HepG2 (cell line): Measurements from ENCODE around the gene CPNE1. TPM values are rescaled to one million over a fixed set of nuclear protein-coding genes. Genes with fewer than 3 reads are reported as not detected.

Source experiments
- AGO2 ChIP-seq: fragments of 200-400 bp; formaldehyde crosslinking; optimal IDR thresholded peaks from 2 replicates; pipeline ENCODE3; 2017; ENCODE audit warnings: mild to moderate bottlenecking, low read depth, low read length, moderate library complexity
- CEBPG ChIP-seq: IDR thresholded peaks from 2 replicates; pipeline ENCODE4 v1.6.1; 2016
- CERS6 ChIP-seq: sonication (generic); formaldehyde crosslinking; IDR thresholded peaks from 2 replicates; pipeline ENCODE4 v1.5.0; 2020; ENCODE audit warnings: missing genetic modification reagents
- LCORL ChIP-seq, 2 experiments: fragments of 450-650 bp in 1 of 2; sonication (generic) in 1 of 2; formaldehyde crosslinking in 1 of 2; IDR thresholded peaks; 2 replicates each; pipeline versions ENCODE4 v1.5.0 to v1.6.1; 2017 to 2020; ENCODE audit warnings: antibody characterized with exemption in 1 of 2, missing genetic modification reagents in 1 of 2
- NR1H2 ChIP-seq: sonication (generic); formaldehyde crosslinking; IDR thresholded peaks from 2 replicates; pipeline ENCODE4 v1.8.1; 2022; ENCODE audit warnings: low read depth, missing genetic modification reagents, borderline replicate concordance
- RAD21 ChIP-seq: fragments of 450-650 bp; formaldehyde crosslinking; IDR thresholded peaks from 2 replicates; pipeline ENCODE4 v1.5.0; 2020; ENCODE audit warnings: mild to moderate bottlenecking
- RFXANK ChIP-seq: IDR thresholded peaks from 2 replicates; pipeline ENCODE4 v1.6.1; 2016
- SOX6 ChIP-seq, 2 experiments: fragments of 450-650 bp in 1 of 2; sonication (generic) in 1 of 2; formaldehyde crosslinking in 1 of 2; IDR thresholded peaks; 2 replicates each; pipeline versions ENCODE4 v1.4.0 to v1.6.1; 2017 to 2020; ENCODE audit warnings: antibody characterized with exemption in 1 of 2, mild to moderate bottlenecking in 1 of 2, missing genetic modification reagents in 1 of 2
- SRSF1 ChIP-seq: fragments of 200-400 bp; formaldehyde crosslinking; optimal IDR thresholded peaks from 2 replicates; pipeline ENCODE3; 2017; ENCODE audit warnings: mild to moderate bottlenecking, low read depth, low read length, moderate library complexity
- SSRP1 ChIP-seq: IDR thresholded peaks from 2 replicates; pipeline ENCODE4 v1.6.1; 2016; ENCODE audit warnings: control low read depth
- ZBTB7A ChIP-seq: sonication (generic); formaldehyde crosslinking; IDR thresholded peaks from 2 replicates; pipeline ENCODE4 v1.8.0; 2022; ENCODE audit warnings: mild to moderate bottlenecking, missing genetic modification reagents
- ZHX1 ChIP-seq: sonication (generic); formaldehyde crosslinking; IDR thresholded peaks from 2 replicates; pipeline ENCODE4 v1.8.1; 2022; ENCODE audit warnings: low read depth, mild to moderate bottlenecking, missing genetic modification reagents
- ZNF281 ChIP-seq: sonication (generic); formaldehyde crosslinking; IDR thresholded peaks from 2 replicates; pipeline ENCODE4 v1.4.0; 2020; ENCODE audit warnings: missing genetic modification reagents, borderline replicate concordance
- ZNF639 ChIP-seq: conservative IDR thresholded peaks from 2 replicates; pipeline ENCODE4 v1.6.1; 2018; ENCODE audit warnings: missing genetic modification reagents
- polyA plus RNA-seq, 8 experiments: library from polyadenylated mRNA; depleted of rRNA in 3 of 8; stranded (reverse) in 7 of 8; unstranded in 1 of 8; fragments of >200 nt; fragmentation: Illumina TruSeq in 4 of 8; extraction: Trizol in 4 of 8; gene quantifications; 2 replicates each; pipeline versions ENCODE4 v1.2.1 to v1.2.3, GENCODE V29; 2011 to 2016; ENCODE audit warnings: low read depth in 4 of 8, missing spikeins in 1 of 8, mixed read lengths in 1 of 8; ENCODE audit not compliant: insufficient read depth in 1 of 8
- total RNA-seq, 5 experiments: library from RNA; depleted of rRNA; stranded (reverse); fragments of >200 nt; fragmentation: Illumina TruSeq; extraction: Trizol; gene quantifications; 2 replicates each; pipeline ENCODE4 v1.2.3, GENCODE V29; 2016; ENCODE audit warnings: low read depth in 1 of 5
- TF ChIP-seq, protein P1 (sequence below): IDR thresholded peaks from 2 replicates; pipeline ENCODE4 v1.6.1; 2016; ENCODE audit warnings: missing biosample characterization, missing genetic modification reagents, low read depth
- TF ChIP-seq, protein P2 (sequence below): IDR thresholded peaks from 2 replicates; pipeline ENCODE4 v1.6.1; 2012; ENCODE audit warnings: low read depth, low read length, improper control_type of control experiment

The CPNE1 gene
- total and polyA plus RNA-seq, 2 of the 13 experiments (the other 11 are each of a cell fraction or from before 2014, with no cell fraction given) = 408 to 431 TPM

GRCh38 chr20:35604449-35604747, 60.3 kb downstream of the CPNE1 start (continued):
- TF ChIP-seq ZNF281 (CRISPR knock-in tag) (no peak), CERS6 (no peak), ZNF639 (CRISPR knock-in tag) (no peak), CEBPG (CRISPR knock-in tag) (no peak), RFXANK (CRISPR knock-in tag) (no peak), ZBTB7A (CRISPR knock-in tag) (peak; percentile 50; the same call in 1 of the 2 replicates), RAD21 (CRISPR knock-in tag) (peak; percentile 27; the same call in 1 of the 2 replicates), LCORL (IDR thresholded peaks at IDR 0.05) (no peak), LCORL (CRISPR knock-in tag; IDR thresholded peaks at IDR 0.05) (no peak), NR1H2 (CRISPR knock-in tag) (no peak), SRSF1 (no peak), SSRP1 (CRISPR knock-in tag) (no peak), SOX6 (IDR thresholded peaks at IDR 0.05) (no peak), SOX6 (CRISPR knock-in tag; IDR thresholded peaks at IDR 0.05) (no peak), ZHX1 (CRISPR knock-in tag) (no peak), AGO2 (no peak)
- TF ChIP-seq, protein P1, sequence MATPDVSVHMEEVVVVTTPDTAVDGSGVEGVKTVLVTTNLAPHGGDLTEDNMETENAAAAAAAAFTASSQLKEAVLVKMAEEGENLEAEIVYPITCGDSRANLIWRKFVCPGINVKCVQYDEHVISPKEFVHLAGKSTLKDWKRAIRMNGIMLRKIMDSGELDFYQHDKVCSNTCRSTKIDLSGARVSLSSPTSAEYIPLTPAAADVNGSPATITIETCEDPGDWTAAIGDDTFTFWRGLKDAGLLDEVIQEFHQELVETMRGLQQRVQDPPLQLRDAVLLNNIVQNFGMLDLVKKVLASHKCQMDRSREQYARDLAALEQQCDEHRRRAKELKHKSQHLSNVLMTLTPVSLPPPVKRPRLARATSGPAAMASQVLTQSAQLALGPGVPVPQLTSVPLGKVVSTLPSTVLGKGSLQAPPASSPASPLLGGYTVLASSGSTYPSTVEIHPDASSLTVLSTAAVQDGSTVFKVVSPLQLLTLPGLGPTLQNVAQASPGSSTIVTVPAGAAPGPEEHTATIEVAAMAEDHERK = no peak
- TF ChIP-seq, protein P2, sequence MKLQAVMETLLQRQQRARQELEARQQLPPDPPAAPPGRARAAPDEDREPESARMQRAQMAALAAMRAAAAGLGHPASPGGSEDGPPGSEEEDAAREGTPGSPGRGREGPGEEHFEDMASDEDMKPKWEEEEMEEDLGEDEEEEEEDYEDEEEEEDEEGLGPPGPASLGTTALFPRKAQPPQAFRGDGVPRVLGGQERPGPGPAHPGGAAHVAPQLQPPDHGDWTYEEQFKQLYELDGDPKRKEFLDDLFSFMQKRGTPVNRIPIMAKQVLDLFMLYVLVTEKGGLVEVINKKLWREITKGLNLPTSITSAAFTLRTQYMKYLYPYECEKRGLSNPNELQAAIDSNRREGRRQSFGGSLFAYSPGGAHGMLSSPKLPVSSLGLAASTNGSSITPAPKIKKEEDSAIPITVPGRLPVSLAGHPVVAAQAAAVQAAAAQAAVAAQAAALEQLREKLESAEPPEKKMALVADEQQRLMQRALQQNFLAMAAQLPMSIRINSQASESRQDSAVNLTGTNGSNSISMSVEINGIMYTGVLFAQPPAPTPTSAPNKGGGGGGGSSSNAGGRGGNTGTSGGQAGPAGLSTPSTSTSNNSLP = no peak
